AG08396 (cell line): ENCODE measurements around the gene EIF2AK3.
A peak's percentile ranks its signal among the peaks of the same experiment; 100 is the strongest.
"Not testable (repeated sequence)": the region's sequence is repeated elsewhere in the genome, so short reads cannot be mapped to it uniquely, and the experiment has no call there.

Experiments
- DNase-seq: peaks from one replicate; pipeline ENCODE4 v3.0.0; 2012; ENCODE audit warnings: low spot score, mixed read lengths

EIF2AK3 gene

DNA sequence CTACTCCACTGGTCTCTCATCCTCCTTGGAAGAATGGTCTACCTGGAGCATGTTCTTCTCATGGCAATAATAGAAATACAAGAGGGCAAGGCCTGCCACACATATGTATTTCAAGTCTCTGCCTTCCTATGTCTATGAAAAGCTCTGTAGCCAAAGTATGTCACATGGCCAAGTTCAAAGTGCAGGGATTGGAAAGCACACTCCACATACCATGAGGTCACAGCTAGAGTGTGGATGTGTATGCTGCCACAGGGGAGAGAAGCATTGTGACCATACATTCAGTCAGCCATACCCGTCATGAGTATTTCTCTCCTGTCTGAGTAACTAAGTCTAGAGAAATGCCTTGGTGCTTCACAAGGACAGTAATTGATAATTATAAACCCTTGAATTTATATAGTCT is 8.8 kb upstream of the EIF2AK3 start:
- DNase-seq: no peak

DNA sequence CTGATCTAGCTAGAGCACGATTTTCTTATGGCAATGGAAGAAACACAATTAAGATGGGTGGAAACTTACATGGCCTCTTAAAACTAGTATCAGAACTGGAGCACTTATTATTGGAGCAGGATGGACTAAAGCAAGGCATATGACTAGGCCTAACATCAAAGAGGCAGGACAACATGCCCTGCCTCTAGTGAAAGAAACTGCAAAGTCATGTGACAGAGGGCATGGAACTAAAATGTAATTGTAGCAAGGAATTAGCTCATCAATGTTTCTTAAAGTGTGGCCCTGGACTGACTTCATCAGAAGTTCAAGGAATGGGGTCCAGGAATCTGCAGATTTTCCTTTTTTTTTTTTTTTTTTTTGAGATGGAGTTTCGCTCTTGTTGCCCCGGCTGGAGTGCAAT is 5.3 kb upstream of the EIF2AK3 start:
- no peak for DNase-seq

DNA sequence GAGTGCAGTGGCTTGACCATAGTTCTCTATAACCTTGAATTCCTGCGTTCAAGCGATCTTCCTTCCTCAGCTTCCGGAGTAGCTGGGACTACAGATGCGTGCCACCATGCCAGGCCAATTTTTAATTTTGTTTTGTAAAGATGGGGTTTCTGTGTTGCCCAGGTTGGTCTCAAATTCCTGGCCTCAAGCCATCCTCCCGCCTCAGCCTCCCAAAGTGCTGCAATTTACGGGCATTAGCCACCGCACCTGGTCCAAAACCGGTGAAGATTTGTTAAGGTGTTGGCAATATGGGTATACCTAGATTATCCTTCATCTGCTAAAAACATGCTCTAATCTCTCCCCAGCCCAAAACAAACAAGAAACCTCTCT is 1.3 kb upstream of the EIF2AK3 start:
- no peak for DNase-seq

DNA sequence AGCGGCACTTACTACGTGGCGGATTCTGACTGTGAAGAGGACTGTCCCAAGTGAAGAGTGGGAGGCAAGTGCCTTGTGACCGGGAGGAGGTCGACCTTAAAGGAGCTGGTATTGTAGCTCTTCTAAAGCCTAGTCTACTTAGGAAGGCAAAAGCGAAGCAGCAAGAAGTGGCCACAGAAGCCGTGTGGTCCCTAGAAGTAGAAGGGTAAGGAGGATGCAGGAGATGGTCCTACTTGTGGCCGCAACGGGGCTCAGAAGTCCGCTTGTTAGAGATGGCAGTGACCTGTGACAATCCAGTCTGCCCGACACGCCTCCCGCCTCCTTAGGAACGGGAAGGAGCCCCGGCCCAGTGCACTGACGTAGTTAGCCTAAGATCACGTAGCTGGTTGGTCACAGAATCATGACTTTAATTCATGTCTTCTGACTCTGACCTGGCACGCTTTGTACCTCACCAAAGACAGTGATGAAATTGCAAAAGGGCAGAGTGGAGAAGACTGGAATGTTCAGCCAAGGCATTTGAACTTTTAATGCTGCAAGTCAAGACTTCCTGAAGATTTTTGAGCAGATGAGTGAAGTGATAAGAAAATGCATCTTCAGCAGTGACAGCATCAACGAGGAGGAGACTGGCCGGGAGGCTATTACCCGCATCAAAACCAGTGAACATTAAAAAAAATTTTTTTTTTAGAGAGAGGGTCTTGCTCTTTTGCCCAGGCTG is 749 bp upstream of the EIF2AK3 start:
- DNase-seq: peak; percentile 82

DNA sequence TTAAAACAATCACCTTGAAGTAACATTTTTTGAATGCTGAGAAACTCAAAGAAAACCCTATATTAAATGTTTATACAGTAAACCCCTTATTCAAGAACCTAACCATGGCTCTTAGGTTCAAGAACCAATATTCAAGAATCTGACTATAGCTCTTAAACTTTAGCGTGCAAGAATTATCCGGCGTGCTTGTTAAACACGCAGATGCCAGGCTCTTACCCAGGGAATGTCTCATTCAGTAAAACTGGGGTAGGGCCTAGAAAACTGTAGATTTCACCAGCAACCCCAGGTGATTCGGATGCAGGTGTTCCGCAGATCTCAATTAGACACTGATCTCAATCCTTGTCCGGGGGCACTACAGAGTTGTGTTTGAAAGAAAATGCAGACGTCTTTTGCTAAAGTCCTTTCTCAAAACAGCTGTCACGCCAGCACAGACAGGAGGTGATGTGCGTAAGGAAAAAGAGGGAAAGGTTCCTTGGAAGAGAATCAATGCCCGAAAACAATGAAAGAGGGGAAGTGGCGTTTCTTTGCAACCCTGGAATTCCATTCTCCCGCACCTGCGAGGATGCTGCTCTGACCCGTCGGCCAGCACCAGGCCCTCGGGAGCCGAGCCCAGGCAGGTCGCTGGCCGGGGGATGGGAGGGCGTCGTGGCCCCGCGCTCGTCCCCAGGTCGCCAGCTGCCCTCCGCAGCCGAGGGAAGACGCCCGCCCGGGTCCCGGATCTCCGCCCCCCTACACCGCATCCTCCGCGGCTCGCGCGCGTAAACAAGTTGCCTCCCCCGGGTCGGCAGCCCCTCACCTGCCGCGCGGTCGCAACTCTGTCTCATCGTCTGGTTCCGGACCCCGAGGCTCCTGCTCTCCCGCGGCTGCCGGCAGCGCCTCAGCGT is 851 bp downstream of the EIF2AK3 start:
- DNase-seq: peak; percentile 33

DNA sequence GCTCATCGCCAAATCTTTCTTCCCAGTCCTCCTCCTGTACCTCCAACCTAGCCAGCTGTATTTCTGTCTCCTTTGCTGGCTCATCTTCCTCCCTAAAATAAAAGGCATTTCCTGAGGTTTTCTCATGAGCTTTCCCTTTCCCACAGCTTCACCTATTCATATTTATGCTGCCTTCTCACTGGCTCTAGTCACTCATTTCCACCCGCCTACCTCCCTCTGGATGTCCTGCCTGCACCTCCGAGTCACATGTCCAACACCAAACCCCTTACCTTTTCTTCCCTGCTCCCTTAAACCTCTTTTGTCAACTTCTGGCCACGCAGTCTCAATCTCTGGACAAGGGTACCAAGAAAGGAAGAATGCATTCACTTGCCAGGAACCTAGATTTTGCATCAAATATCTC is 2.8 kb downstream of the EIF2AK3 start:
- DNase-seq: no peak

DNA sequence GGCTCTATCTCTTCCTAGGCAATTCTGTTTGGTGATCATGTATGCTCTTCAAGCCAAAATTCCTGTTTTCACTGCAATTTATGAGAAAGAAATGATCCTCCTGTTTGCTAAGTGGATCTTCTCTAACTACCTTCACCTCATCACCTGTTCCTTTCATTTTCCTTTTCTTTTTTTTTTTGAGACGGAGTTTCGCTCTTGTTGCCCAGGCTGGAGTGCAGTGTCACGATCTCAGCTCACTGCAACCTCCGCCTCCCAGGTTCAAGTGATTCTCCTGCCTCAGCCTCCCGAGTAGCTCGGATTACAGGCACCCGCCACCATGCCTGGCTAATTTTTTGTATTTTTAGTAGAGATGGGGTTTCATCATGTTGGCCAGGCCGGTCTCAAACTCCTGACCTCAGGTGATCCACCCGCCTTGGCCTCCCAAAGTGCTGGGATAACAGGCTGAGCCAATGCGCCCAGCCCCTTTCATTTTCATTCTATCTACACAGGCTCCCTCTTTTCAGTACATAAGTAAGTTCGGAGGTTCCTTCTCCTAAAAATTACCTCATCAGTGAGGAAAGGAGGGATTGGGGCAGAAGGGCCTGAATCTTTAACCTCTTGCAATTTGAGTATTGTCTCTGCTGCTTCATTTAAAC is 3.3 kb downstream of the EIF2AK3 start:
- not testable (repeated sequence) for DNase-seq

DNA sequence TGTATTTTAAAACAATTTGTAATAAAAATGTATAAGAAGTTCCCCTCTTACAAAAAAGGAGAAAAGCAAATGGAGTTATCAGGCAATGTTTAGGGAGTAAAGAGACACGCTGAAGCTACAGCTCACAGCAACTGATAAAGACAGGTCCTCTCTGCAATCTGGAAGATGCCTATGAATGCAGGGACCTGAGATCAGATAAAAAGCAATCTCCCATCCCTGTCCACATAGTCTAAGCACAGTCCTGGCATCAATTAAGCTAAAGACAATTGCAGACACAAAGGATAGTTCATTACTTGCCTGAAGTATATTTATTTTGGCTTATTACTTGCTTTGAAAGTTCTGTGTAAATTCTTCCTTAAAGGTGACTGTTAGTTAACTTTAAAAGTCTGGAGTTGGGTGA is 5.0 kb downstream of the EIF2AK3 start:
- DNase-seq: no peak

DNA sequence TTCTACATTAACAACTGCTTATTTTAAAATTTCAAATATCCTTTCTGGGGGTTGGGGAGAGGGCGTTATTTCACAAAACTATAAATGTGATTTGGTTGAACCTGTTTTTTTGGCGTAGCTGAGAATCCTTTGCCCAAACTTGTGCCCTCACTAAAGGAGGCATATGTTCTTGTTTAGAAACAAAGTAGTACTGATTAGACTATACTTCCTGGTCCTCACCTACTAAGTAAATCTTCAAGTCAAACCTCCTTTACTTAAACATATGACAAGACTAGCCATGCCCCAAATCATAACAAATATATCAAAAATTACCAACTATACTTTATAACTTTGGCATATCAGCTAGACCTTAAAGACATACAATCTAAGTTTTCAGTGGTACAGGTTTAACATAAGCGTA is 5.8 kb downstream of the EIF2AK3 start:
- DNase-seq: no peak

DNA sequence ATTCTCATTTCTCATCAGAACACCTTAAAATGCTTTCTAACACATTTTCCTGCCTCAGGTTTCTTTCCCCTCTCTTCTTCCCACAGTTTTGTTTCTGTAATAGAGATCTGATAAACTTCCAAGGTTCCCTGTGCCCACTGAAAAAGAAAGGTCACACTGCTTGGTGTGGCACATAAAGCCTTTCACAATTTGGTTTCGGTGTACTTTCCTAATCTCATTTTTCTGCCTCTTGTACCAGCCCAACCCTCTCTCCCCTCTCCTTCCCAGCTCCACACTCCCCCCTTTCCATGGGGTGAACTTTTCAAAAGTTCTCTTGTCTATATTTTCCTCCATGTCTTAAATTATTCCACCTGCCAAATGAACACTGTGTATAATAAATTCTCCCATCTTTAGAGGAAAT is 7.2 kb downstream of the EIF2AK3 start:
- DNase-seq: no peak

DNA sequence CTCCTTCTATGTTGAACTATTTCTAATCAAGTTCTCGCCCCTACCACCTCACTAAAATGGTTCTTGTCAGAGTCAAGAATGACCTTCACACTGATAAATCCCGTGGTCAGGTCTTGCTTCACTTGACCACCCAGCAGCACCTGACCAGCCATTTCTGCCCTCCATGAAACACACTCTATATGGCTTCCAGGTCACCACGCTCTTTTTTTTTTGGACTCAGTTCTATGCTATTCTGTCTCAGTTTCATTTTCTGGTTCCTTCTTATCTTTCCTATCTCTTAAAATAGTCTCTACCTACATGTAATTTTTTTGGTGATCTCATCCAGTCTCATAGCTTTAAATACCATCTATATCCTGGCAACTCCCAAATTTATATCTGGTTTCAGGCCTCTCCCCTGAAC is 11.4 kb downstream of the EIF2AK3 start:
- DNase-seq: no peak

DNA sequence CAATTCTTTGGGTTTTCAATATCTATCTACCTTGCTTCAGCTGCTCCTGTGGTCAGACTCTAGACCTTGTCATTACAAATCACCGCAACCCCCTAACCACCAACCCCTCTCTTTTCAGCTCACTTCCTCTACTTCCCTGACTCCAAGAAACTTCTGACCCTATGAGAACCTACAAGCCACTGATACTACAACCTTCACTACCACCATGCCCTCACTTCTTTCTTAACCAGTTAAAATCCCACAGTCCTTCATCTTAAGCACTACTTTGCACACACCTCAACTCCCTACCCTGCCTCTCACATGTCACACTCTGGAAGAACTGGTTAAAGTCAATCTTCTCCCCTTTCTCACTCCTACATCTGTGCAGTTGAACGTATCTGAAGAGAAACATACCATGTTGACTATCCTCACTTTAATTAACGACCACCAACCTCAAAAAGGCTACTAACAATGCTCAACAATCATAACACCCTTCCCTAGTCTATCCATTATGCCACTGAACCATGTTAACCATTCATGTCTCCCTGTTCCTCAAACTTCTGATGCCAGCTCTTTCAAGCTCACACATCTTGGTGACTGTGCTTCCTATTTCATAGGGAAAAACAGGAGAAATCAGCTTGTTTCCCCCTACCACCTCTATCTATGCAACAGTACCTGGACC is 12.6 kb downstream of the EIF2AK3 start:
- no peak for DNase-seq

DNA sequence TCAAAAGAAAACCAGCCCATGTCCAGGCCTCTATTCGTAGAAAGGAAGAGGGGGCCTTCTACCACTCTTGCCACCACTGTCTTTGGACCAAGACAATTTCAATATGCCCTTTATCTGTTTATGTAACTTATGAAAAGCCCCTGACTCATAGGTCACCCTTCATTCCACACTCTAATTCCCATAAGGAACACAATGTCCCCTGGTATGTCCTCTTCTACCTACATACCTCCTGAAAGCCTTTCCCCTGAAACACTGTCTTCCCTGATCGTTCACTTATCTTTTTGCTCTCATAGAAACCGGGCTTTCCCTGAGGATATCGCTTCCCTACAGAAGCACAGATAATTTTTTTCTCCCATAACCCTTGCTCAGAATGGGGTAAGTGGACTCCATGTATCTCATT is 13.3 kb downstream of the EIF2AK3 start:
- DNase-seq: no peak

DNA sequence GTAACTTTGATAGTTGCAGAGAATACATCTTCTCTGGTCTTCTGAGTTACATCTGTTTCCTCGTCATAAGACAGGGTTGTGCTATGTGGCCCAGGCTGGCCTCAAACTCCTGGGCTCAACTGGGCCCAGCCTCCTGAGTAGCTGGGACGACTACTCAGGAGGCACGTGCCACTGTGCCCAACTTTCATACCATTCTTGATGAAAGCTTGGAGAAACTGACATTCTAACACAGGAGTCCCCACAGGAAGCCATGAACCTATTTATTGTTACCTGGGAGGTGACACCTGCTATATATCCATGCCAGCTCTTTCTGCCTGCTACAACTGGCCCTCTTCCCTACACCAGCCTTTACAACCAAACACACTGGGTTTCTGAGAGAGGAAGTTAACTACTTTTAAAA is 19.1 kb downstream of the EIF2AK3 start:
- no peak for DNase-seq

DNA sequence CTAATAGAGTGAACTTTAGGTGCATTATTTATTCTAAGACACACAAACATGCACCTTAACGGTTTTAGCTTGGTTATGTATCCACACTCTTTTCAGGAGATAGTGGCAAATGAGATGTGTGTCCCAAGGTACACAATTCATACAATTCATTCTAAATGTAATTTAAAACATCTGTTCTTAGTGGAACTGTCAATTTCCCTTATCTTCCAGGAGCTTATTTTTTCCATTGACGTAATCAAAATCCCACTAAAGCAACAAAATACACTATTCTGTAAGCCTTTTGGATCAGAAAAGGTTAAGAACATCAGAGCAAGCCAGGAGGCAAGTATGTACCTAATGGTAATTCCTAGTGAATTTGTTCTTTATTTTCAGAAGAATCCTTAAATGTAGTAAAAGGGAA is 19.8 kb downstream of the EIF2AK3 start:
- no peak for DNase-seq

DNA sequence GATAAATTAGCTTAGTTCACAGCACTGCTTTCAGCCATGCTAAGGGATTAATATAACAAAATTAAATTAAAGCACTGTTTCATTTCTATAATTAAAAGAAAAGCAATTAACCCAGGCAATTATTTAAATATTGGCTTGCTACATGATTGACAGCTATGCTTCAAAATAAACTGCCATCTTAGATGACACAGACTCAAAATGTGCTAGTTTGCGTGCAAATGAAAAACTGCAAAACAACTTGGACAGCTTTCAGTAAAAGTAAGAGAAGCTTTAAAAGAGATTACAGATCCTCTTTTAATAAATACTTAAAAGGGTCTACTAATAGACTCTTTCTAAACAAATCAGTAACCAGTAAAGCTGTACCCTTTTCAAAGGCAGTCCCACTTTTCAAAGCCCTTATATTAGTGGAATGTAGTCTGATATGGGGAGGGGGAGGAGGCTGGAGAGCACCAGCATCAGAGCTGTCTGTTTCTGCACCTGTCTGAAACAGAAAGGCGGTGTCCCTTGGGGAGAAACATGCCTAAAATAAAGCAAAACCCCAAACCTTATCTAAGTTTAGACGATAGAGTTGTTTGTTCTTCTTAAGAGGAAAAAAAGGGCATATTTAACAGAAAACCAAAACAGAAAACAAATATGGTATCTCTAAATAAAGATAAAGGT is 20.8 kb downstream of the EIF2AK3 start:
- no peak for DNase-seq

DNA sequence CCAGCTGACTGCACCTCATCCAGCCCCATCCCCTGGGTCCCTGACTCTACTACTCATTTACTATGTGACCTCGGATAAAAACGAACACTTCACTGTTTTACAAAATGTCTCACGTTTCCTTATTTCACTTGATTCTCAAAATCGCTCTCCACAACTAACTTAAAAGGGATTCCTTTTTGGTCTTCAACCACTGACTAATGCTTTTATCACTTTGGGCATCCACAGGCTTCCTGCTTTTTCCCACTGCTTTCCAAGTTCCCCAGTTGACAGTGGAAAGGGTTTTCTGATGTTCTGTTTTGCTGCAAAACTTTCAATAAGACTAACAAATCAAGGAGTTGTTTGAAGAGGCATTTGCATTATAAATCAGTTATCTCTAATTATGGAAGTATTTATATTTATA is 24.1 kb downstream of the EIF2AK3 start:
- DNase-seq: no peak

DNA sequence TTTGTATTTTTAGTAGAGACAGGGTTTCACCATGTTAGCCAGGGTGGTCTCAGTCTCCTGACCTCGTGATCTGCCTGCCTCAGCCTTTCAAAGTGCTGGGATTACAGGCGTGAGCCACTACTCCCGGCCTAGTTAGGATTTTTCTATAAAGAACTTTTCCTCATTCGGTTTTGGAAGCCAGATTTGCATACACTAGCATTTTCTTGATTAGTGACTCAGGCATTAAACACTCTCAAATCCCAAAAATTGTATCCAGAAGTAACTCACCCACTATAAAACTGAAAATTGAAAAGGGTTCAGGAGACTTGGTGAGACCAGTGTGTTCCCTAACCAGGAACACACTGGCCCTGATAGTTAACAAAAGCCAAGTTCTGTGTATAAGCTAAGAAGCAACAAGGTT is 25.2 kb downstream of the EIF2AK3 start:
- DNase-seq: no peak

DNA sequence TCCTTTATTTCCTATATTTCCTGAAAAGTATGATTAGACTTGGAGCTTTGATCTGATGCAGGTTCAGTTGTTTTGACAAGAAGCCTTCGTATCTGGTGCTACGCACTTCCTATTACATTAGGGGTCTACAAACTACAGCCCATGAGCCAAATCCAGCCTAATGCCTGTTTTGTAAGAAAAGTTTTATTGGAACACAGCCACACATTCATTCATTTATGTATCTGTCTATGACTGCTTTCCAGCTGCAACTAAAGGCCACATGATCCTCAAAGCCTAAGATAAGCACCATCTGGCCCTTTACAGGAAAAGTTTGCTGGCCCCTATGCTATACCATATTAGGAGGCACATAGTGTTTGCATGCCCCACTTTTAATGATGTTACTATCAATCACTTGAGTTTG is 26.0 kb downstream of the EIF2AK3 start:
- DNase-seq: no peak

DNA sequence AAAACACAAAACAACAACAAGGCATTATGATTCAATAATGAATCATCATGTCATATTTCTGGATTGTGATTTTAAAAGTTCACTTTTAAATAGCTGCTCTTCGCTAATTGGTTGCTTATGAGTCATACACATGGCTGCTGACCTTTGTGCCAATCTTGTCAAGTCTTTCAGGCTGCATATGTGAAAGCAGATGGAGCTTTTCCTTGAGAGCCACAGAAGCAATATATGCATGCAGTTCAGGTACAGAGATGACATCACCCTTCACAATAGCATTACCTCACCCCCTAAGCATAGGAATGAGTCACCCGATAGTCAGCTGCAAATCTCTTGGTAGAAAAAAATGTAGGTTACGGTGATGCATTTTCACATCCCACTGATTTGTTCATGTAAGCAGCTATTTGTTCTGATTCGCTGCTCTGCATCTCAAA is 27.2 kb downstream of the EIF2AK3 start:
- DNase-seq: peak; percentile 72

DNA sequence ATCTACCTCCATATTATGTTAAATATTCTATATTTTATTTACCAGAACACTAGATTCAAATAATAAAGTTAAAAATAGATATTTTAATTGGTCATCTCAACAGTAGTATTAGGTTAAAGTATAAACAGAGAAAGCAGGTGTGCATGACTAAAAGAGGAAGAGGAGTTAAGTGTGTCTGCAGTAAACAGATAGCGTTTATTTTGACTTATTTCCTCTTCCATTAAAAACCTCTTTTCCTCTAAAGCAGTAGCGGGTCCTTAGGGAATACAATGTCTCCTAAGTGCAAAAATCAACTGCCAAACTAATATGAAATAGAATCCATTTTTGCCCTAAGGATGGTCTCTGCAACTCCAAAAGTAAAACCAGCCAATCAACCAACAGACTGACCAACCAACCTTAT is 27.7 kb downstream of the EIF2AK3 start:
- no peak for DNase-seq

DNA sequence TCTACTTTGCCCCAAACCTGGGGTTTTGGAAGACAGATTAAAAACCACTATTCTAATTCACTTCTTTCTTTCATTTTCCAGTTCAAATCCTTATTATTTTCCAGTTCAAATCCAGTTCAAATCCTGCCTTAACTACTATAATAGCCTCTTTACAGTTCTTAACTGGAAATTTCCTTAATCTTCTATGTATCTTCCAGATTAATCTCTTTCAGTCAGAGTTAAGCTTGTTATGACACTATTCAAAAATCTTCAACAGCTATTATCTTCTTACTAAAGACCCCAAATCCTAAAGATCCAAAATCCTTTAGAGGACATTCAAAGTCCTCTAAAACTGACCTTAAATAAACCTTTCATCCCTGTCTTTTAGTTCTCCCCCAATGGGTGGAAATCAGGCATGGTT is 30.1 kb downstream of the EIF2AK3 start:
- no peak for DNase-seq
